GM12864 (cell line): ENCODE results near the gene NIT1.

Experiments used
- DNase-seq: peaks from one replicate; pipeline ENCODE4 v3.0.0-alpha.2; 2011; ENCODE audit warnings: low read depth
- H3K4me3 ChIP-seq: 2 replicates; pipeline ENCODE4 v1.5.1; 2011; ENCODE audit warnings: mild to moderate bottlenecking, low read depth, low read length, control low read depth
- TF ChIP-seq, protein P1 (sequence below): IDR thresholded peaks from 2 replicates; pipeline ENCODE4 v1.5.1; 2011; ENCODE audit warnings: low read depth, mild to moderate bottlenecking, moderate library complexity, low read length, control low read depth, inconsistent platforms; ENCODE audit errors: missing control alignments

Gene NIT1

DNA sequence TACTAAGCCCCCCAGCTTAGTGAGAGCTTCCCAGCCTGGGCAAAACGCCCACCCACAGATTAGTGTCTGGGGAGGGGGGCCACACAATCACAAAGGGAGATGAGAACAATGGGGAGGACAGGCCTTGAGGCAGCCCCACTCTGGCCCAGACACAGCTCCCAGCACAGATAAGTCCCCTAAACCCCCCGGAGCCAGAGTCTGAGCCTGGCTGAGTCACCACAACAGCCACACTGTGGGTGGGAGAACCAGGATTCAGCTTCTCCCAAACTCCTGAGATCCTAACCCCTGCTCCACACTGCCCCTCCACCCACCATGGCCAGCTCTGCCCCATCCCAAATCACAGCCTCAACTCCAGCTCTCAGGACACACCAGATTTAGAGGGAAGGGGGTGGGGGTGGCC, 32.7 kb upstream of the NIT1 start:
- TF ChIP-seq, protein P1, sequence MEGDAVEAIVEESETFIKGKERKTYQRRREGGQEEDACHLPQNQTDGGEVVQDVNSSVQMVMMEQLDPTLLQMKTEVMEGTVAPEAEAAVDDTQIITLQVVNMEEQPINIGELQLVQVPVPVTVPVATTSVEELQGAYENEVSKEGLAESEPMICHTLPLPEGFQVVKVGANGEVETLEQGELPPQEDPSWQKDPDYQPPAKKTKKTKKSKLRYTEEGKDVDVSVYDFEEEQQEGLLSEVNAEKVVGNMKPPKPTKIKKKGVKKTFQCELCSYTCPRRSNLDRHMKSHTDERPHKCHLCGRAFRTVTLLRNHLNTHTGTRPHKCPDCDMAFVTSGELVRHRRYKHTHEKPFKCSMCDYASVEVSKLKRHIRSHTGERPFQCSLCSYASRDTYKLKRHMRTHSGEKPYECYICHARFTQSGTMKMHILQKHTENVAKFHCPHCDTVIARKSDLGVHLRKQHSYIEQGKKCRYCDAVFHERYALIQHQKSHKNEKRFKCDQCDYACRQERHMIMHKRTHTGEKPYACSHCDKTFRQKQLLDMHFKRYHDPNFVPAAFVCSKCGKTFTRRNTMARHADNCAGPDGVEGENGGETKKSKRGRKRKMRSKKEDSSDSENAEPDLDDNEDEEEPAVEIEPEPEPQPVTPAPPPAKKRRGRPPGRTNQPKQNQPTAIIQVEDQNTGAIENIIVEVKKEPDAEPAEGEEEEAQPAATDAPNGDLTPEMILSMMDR: no peak
- no peak overlapping the region for H3K4me3 ChIP-seq
- DNase-seq: no peak

DNA sequence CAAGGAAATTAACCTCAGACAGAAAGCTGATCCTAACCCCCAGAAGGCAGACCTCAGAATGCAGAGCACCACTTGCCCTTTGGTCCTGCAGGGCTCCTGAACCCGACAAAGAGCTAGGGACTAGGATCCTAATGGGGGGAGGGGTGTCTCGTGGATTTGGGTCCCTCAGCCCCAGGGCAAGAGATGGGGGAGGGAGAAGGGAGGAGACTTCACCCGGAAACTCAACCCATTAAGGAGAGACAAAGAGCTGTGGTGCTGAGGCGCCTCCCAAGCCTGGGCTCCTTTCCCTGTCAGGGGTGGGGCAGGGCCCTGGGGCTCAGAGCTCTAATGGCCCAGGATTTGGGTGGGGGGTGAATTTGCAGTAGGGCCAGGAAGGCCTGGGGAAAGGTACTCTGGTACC, 31.4 kb upstream of the NIT1 start:
- no peak for DNase-seq
- TF ChIP-seq, protein P1: no peak
- no peak overlapping the region for H3K4me3 ChIP-seq

DNA sequence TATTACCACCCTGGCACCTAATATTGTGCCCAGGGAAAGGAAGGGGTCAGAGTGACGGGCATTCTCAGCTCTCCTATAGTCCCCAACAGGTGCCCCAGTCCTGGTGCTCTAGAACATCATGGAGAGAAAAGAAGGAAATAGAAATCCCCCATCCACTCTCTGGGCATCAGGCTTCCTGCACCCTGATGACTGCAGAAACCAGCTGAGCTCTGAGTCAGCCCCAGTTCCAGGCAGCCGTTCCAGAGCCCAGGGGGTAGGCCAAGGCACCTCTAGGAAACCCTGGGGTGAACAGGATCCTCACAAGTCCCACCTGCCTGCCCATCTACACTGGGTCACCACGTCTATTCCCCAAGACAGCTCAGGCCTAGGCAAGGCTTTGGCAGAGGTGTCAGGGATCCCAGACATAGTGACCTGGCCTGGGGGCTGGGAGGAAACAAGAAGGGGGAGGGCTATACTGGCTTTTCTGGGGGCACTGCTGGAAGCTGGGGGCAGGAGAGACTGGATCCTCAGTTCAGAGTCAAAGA, 29.3 kb upstream of the NIT1 start:
- TF ChIP-seq, protein P1: no peak
- DNase-seq: no peak

DNA sequence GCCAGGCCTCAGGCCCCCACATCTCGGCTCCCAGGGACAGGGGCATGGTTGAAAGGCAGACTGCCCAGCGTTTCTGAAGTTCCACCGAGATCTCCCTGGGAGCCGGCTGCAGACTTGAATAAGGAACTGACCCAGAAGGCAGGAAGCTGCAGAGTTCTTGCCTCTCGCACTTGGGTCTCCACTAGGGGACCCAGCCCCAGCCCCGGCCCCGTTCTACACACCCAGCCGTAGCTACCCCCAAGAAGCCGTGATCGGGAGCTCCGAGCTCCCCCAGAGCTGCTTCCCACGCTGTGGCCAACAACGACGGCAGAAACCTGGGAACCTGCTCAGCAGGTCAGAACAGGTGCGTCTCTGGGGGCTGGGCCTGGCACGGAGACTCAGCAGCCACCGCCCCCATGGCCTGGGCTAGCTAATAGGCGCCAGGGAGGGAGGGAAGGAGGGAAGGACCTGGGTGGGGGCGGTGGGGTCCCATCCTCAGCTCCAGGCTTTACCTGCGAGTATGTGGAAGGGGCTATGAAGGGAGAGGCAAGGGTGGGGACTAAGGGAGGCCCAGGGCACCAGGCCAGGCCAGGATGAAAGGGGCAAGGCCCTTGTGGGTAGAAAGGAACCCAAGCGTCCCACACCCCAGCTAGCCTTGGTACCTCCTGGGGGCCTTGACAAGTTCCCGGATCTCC, 28.5 kb upstream of the NIT1 start, which contains the start of gene NECTIN4:
TSS of gene NECTIN4 (minus strand) at position 308 of the 674 bp plus-strand sequence. CDS start at position 46, 262 bp downstream.
- no peak for DNase-seq
- TF ChIP-seq, protein P1: no peak
- H3K4me3 ChIP-seq: no peak within 1 kb of the TSS

More for the DNA sequence above, 29.3 kb upstream of the NIT1 start:
- H3K4me3 ChIP-seq: no peak overlapping the region

DNA sequence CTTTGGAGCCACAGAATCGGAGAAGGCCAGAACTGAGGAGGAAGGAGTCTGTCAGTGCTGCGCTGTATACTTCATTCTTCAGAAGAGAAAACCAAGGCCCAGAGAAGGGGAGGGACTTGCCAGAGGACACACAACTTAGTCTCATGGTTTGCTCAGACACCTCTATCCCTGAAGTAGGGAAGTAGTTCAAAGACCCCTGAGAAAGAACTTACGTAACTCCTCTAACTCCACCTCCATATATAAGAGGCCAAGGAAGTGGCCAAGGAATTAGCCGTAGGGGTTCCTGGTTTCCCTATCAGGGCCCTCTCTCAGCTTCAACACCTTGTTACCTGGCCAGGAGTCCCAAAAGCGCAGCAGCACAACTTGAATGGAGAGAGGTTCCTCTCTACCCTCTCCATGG, 28.0 kb upstream of the NIT1 start:
- no peak for DNase-seq
- TF ChIP-seq, protein P1: no peak
- H3K4me3 ChIP-seq: no peak overlapping the region

DNA sequence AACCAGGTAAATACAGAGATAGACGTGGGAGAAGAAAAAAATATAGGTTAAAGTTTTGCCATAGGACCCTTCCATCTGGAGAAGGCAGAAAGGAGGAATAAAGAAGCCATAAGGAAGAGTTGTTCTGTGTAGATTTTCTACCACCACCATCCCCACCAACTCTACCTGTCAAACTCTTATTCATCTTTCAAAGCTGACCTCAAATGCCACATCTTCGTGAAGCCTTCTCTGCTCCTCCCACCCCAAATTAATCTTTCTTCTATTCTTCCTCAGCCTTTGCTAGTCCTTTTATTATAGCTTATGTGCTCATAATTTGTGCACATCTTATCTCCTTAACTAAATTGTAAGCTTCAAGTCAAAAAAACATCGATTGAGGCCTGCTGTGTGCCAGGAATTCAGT, 27.3 kb upstream of the NIT1 start:
- TF ChIP-seq, protein P1: no peak
- no peak for DNase-seq
- no peak overlapping the region for H3K4me3 ChIP-seq

DNA sequence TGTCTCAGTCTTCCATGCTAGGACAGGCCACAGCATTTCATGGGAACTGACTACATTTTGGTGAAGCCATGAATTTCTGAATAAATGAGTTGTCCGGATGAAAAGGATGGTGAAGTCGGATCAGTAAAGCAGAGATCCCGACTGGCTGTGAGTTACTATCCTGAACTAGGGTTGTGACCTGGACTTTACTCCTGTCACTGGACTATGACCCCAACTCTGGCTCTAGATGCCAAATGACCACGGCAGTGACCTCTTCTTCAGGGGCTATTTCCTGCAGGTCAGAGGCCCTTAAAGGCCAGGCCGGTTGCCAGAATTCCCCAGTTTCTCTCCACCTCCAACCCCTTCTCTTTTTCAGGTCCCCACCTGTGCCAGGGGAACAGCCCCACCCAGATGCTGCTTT, 26.8 kb upstream of the NIT1 start:
- no peak overlapping the region for H3K4me3 ChIP-seq
- TF ChIP-seq, protein P1: no peak
- no peak for DNase-seq
